GM15510 (cell line): ENCODE data around the gene MUC5AC.

Experiments used
- POLR2A ChIP-seq: IDR thresholded peaks from 3 replicates; pipeline ENCODE4 v1.6.1; 2011; ENCODE audit warnings: borderline replicate concordance; ENCODE audit not compliant: insufficient read length; ENCODE audit errors: extremely low read depth

The MUC5AC gene

DNA sequence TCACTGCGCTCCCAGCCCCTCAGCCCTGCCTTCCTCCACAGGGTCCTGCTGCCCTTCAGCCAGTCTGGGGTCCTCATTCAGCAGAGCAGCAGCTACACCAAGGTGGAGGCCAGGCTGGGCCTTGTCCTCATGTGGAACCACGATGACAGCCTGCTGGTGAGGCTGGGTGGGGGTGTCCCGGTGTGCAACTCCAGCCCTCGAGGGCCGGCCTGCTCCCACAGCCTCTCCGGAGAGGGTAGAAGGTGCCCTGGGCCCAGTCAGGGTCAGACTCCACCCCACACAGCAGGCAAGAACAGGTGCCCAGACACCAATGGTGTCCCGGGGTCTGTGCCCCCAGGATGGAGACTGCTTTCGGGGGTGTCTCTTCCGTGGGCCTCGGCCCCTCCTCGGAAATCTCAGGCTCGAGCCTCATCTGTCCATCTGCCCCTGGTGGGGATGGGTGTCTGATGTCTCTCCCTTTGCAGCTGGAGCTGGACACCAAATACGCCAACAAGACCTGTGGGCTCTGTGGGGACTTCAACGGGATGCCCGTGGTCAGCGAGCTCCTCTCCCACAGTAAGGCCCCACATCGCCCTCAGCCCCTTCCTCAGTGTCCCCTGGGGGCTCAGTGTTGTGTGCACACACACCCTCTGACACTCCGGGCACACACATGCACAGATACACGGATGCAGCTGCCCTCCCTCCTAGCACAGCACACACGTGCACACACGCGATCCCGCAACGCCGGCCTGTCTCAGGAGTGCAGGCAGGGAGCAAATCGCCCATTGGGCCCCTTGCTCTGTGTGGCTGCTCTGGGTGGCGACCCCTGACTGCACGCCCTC is 4.9 kb downstream of the MUC5AC start:
- no peak for TF ChIP-seq POLR2A

DNA sequence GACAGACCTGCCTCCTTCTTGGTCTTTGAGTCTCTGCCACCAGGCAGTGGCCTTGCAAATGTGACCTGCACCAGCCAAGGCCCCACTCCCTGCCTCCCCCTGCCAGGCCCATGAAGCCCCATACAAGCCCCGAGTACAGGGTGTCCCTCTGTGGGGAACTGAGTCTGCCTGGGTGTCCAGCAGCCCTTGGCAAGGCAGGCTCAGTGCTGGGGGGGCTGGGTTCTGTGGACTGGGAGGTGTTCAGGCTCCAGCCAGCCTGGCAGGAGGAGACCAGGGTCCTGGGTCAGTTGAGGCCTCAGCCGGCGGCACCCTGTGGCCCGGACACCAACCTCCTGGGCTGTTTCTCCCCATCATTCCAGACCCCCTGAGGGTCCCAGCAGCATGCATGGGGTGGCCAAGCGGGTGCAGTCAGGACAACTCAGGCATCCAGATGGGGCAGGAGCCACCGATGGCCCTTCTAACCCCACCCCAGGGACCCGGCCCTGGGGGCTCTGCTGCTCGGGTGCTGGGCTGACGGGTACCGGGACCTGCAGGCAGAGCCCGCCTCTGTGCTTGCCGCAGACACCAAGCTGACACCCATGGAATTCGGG is 5.7 kb downstream of the MUC5AC start:
- no peak for TF ChIP-seq POLR2A

DNA sequence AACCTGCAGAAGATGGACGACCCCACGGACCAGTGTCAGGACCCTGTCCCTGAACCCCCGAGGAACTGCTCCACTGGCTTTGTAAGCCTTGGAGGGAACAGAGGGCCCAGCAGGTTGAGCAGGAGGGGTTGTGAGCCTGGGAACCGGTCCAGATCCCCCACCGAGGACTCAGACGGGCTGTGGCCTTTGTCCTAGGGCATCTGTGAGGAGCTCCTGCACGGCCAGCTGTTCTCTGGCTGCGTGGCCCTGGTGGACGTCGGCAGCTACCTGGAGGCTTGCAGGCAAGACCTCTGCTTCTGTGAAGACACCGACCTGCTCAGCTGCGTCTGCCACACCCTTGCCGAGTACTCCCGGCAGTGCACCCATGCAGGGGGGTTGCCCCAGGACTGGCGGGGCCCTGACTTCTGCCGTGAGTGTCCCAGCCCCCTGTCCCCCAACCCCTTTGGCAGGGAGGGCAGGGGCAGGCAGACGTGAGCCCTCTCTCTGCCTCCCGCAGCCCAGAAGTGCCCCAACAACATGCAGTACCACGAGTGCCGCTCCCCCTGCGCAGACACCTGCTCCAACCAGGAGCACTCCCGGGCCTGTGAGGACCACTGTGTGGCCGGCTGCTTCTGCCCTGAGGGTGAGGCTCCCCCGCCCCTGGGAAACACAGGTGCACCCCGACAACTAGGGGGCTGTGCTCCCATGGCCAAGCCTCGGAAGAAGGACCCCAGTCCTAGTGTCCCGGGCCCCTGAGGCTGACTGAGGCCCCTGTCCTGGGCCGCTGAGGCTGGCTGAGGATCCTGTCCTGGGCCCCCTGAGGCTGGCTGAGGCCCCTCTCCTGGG is 6.4 kb downstream of the MUC5AC start:
- no peak for TF ChIP-seq POLR2A

DNA sequence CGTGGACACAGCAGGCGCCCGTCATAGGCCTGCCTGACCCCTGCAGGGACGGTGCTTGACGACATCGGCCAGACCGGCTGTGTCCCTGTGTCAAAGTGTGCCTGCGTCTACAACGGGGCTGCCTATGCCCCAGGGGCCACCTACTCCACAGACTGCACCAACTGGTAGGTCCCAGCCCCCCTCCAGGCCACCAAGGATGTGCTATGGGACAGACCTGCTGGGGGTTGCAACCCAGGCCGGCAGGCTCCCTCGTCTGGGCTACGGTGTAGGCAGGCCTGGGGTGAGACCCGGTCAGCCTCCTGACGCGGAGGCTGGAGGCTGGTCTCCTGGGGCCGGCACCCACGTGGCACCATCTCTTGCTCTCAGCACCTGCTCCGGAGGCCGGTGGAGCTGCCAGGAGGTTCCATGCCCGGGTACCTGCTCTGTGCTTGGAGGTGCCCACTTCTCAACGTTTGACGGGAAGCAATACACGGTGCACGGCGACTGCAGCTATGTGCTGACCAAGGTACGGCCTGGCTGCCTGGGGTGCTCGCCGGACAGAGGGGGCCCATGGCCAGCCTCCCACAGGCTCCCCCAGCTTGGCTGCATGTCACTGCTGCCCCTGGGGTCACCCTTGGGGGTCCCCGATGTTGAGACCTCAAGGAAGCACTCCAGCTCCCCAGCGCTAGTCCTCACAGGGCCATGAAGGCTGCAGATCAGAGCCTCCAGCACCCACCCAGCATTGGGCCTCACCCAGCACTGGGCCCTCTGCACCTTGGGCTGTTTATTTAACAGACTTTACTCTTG is 7.7 kb downstream of the MUC5AC start:
- TF ChIP-seq POLR2A = no peak

DNA sequence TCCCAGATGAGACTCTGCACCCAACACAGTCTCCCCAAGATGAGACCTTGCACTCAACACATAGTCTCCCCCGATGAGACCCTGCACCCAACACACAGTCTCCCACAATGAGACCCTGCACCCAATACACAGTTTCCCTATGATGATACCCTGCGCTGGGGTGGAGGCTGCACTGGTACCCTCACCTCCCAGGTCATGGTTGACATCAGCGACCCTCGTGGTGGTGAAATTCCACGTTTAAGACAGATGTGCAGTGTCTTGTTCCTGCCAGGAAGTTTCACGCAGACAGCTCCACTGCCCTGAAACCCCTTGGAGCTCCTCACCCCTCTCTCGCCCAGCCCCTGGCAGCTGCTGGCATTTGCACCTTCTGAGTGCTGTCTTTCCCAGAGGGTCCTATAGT is 9.5 kb downstream of the MUC5AC start:
- no peak for TF ChIP-seq POLR2A

DNA sequence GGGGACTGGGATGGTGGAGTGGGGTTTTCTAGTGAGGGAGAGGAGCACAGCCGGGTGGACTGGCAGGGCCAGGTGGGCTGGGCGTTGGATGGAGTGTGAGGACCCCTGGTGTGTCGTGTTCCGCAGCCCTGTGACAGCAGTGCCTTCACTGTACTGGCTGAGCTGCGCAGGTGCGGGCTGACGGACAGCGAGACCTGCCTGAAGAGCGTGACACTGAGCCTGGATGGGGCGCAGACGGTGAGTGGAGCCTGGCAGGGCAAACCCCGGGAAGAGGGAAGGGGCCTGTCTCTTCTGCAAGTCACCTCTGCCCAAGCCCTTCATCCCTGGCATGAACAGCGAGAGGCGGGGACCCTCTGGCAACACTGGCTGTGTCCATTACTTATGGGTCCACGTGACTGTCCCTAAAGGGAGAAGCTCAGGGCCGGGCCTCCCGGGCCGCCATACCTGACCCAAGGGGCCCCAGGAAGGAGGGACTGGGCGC is 10.0 kb downstream of the MUC5AC start:
- no peak for TF ChIP-seq POLR2A

DNA sequence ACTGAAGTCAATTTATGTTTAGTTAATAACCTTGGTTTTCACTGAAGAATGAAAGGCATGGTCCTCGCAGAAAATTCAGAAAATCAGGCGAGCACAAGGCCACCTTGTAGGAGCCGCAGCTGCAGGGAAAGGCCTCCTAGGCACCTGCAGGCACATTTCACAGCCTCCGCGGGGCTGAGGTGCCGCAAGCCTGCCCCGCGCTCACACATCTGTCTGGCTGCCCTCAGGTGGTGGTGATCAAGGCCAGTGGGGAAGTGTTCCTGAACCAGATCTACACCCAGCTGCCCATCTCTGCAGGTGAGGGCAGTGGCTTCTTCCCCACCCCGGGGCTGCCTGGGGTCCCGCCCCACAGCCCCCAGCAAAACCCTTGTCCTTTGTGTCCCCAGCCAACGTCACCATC is 10.5 kb downstream of the MUC5AC start:
- TF ChIP-seq POLR2A = no peak

DNA sequence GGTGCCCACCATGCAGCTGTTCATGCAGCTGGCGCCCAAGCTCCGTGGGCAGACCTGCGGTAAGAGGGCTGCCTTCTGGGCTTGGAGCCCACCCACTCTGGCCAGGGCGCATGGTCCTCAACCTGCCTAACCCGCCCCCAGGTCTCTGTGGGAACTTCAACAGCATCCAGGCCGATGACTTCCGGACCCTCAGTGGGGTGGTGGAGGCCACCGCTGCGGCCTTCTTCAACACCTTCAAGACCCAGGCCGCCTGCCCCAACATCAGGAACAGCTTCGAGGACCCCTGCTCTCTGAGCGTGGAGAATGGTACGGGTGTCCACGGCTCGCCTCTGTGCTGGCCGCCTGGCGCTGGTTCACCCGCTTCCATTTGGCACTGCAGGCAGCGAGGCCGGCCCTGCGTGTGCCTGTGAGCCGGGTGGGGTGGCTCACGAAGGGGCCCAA is 11.0 kb downstream of the MUC5AC start:
- TF ChIP-seq POLR2A = no peak

DNA sequence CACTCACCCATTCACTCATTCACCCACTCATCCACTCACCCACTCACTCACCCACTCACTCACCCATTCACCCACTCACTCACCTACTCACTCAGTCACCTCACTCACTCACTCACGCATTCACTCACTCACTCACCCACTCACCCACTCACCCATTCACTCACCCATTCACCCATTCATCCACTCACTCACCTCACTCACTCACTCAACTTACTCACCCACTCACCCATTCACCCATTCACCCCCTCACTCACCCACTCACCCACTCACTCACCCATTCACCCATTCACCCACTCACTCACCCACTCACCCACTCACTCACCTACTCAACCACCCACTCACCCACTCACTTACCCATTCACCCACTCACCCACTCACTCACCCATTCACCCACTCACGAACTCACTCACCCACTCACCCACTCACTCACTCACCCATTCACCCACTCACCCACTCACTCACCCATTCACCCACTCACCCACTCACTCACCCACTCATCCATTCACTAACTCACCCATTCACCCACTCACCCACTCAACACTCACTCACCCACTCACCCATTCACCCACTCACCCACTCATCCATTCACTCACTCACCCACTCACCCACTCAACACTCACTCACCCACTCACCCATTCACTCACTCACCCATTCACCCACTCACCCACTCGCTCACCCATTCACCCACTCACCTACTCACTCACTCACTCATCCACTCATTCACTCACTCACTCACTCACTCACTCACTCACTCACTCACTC is 13.7 kb downstream of the MUC5AC start:
- TF ChIP-seq POLR2A = no peak

DNA sequence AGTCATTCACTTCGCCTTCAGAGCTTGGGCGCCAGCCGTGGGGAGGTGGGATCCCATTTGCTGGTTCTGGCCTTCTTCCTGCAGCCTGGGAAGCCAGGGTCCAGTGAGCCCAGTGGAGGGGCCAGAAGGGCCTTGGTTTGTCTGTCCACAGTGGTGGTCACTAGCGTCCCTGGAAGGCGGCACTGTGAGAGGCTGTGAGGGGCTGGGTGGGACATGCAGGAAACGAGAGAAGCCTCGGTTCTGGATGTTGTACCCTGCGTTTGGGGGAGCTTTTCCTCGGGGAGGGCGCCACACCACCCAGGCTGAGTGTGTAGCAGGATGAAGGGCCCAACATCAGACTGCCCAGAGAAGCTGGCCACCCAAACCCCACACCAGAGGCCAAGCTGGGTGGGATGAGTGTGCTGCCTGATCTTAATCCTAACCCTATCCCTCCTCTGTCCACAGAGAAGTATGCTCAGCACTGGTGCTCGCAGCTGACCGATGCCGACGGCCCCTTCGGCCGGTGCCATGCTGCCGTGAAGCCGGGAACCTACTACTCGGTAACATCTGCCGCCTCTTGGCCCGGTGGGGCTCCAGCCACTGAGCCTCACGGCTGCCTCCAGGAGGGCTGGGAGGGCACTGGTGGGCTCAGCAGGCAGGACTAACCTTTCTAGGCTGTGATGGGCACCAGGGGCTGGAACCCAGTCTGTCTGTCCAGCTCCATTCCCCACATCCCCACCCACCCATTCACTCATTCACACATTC is 14.4 kb downstream of the MUC5AC start:
- TF ChIP-seq POLR2A = no peak

DNA sequence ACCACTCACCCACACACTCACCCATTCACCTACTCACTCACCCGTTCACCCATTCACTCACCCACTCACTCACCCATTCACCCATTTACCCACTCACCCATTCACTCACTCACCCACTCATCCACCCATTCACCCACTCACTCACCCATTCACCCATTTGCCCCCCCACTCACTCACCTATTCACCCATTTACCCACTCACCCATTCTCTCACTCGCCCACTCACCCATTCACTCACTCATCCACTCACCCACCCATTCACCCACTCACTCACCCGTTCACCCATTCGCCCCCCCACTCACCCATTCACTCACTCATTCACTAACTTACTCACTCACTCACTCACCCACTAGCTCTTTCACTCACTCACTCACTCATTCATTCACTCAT is 15.0 kb downstream of the MUC5AC start:
- no peak for TF ChIP-seq POLR2A

DNA sequence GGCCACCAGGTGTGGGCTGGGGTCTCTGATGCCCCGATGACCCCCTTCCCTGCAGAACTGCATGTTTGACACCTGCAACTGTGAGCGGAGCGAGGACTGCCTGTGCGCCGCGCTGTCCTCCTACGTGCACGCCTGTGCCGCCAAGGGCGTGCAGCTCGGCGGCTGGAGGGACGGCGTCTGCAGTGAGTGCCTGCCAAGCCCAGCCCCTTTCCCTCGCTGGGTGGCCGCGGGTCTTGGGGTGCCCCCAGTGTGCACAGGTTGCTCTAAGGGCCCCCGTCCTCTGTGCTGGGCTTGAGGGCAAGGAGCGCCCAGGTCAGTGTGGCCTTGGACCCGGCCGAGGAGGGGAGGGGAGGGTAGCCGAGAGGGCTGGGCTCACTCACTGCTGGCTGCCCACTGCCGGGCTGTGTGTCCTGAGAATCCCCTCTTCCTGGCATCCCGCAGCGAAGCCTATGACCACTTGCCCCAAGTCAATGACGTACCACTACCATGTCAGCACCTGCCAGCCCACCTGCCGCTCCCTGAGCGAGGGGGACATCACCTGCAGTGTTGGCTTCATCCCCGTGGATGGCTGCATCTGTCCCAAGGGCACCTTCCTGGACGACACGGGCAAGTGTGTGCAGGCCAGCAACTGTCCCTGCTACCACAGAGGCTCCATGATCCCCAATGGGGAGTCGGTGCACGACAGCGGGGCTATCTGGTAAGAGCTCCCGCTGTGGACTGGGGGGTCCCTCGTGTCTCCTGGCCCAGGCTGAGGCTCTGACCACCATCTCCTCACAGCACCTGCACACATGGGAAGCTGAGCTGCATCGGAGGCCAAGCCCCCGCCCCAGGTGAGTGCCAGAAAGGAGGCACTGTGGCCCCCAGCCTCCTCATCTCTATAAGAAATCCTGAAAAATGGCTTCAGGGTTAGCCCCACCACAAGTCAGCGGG is 17.0 kb downstream of the MUC5AC start:
- TF ChIP-seq POLR2A = no peak
